Activated CD4-positive, alpha-beta memory T cell treated with anti-CD3 and anti-CD28 coated beads for 36 hours (primary cell): ENCODE results near the gene AGK. TPM values are rescaled to one million over a fixed set of nuclear protein-coding genes. Genes with fewer than 3 reads are reported as not detected.
"Not testable (repeated sequence)": the region's sequence is repeated elsewhere in the genome, so short reads cannot be mapped to it uniquely, and the experiment has no call there.

ENCODE experiments used
- CTCF ChIA-PET: fragments of 350-600 bp; sonication (Branson Sonifier 250); formaldehyde crosslinking; loops from one replicate; lab custom pipeline; 2021; ENCODE audit warnings: antibody characterized with exemption, inconsistent platforms; lab: Charles Lee
- POLR2A ChIA-PET: fragments of 350-600 bp; sonication (Branson Sonifier 250); formaldehyde crosslinking; loops from one replicate; lab custom pipeline; 2021; ENCODE audit warnings: antibody characterized with exemption; lab: Charles Lee
- DNase-seq: peaks from one replicate; pipeline ENCODE4 v3.0.0-alpha.2; 2020
- H3K27ac Mint-ChIP-seq: one replicate; pipeline ENCODE4 v1.8.0; 2021; ENCODE audit warnings: mixed read lengths
- H3K27me3 Mint-ChIP-seq: one replicate; pipeline ENCODE4 v1.8.0; 2021; ENCODE audit warnings: mixed read lengths
- H3K36me3 Mint-ChIP-seq: one replicate; pipeline ENCODE4 v1.8.0; 2021; ENCODE audit warnings: mixed read lengths
- H3K4me1 Mint-ChIP-seq: one replicate; pipeline ENCODE4 v1.8.0; 2021; ENCODE audit warnings: low read depth, mixed read lengths
- H3K4me3 Mint-ChIP-seq: one replicate; pipeline ENCODE4 v1.8.0; 2021; ENCODE audit warnings: mild to moderate bottlenecking, mixed read lengths
- H3K9me3 Mint-ChIP-seq: one replicate; pipeline ENCODE4 v1.8.0; 2021; ENCODE audit warnings: mixed read lengths
- intact Hi-C: fragments of 100-400 bp; cut with micrococcal nuclease; formaldehyde crosslinking; loops from one replicate; pipeline ENCODE4 v1.15.1; 2023
- total RNA-seq, 2 experiments: library from RNA; stranded (reverse); gene quantifications; one replicate each; pipeline ENCODE4 v1.2.3, GENCODE V29; 2021

Gene AGK
- total RNA-seq, 2 experiments from 2014 or later = 50.2 to 57.2 TPM

GRCh38 chr7:141636053-141636452, 84.8 kb downstream of the AGK start:
- ChIA-PET CTCF (no interaction called here), POLR2A (no interaction called here)
- H3K4me1 Mint-ChIP-seq = no peaks in the 10 kb centered on the region
- peaks cover 12% of the 10 kb centered on the region for H3K36me3 Mint-ChIP-seq
- no peaks in the 10 kb centered on the region for H3K27me3 Mint-ChIP-seq
- H3K27ac Mint-ChIP-seq = no peak overlapping the region
- DNase-seq = no peak
- no peak overlapping the region for H3K4me3 Mint-ChIP-seq
- H3K9me3 Mint-ChIP-seq = no peaks in the 10 kb centered on the region
- intact Hi-C loops = no loop called here

- Mint-ChIP-seq H3K36me3 (peaks cover 6% of the 10 kb centered on the region), H3K9me3 (no peaks in the 10 kb centered on the region), H3K27ac (no peak overlapping the region), H3K4me1 (no peaks in the 10 kb centered on the region), H3K27me3 (no peaks in the 10 kb centered on the region), H3K4me3 (no peak overlapping the region)
- DNase-seq = no peak
- intact Hi-C loops = no loop called here
- ChIA-PET POLR2A (no interaction called here), CTCF (no interaction called here)
Measured at GRCh38 chr7:141640239-141640840, 89.1 kb downstream of the AGK start.

- H3K36me3 Mint-ChIP-seq = peaks cover 6% of the 10 kb centered on the region
- ChIA-PET POLR2A (no interaction called here), CTCF (interaction anchor here (0.7 kb wide), 1 partner anchor 13 kb away, joined by 4 read pairs; no protein-coding TSS in a partner anchor)
- intact Hi-C loops = no loop called here
- no peaks in the 10 kb centered on the region for H3K27me3 Mint-ChIP-seq
- H3K4me1 Mint-ChIP-seq = no peaks in the 10 kb centered on the region
- no peaks in the 10 kb centered on the region for H3K9me3 Mint-ChIP-seq
- no peak overlapping the region for H3K4me3 Mint-ChIP-seq
- no peak overlapping the region for H3K27ac Mint-ChIP-seq
- no peak for DNase-seq
Measured at GRCh38 chr7:141641876-141642275, 90.7 kb downstream of the AGK start.

GRCh38 chr7:141645188-141645587, 94.0 kb downstream of the AGK start:
- intact Hi-C loops = no loop called here
- H3K27ac Mint-ChIP-seq = no peak overlapping the region
- no peaks in the 10 kb centered on the region for H3K9me3 Mint-ChIP-seq
- DNase-seq = no peak
- H3K36me3 Mint-ChIP-seq = peaks cover 6% of the 10 kb centered on the region
- no peaks in the 10 kb centered on the region for H3K27me3 Mint-ChIP-seq
- ChIA-PET POLR2A (no interaction called here), CTCF (no interaction called here)
- no peaks in the 10 kb centered on the region for H3K4me1 Mint-ChIP-seq
- no peak overlapping the region for H3K4me3 Mint-ChIP-seq

GRCh38 chr7:141646826-141647480, 95.7 kb downstream of the AGK start:
- Mint-ChIP-seq H3K27ac (no peak overlapping the region), H3K4me1 (no peaks in the 10 kb centered on the region), H3K4me3 (no peak overlapping the region), H3K9me3 (no peaks in the 10 kb centered on the region), H3K27me3 (no peaks in the 10 kb centered on the region), H3K36me3 (peaks cover 3% of the 10 kb centered on the region)
- POLR2A ChIA-PET = no interaction called here
- CTCF ChIA-PET = no interaction called here
- intact Hi-C loops = no loop called here
- DNase-seq = no peak

GRCh38 chr7:141647701-141648100, 96.5 kb downstream of the AGK start:
- DNase-seq, CTCF ChIA-PET, POLR2A ChIA-PET, H3K4me1 Mint-ChIP-seq, H3K27ac Mint-ChIP-seq, intact Hi-C loops, H3K36me3 Mint-ChIP-seq, H3K27me3 Mint-ChIP-seq, H3K9me3 Mint-ChIP-seq, H3K4me3 Mint-ChIP-seq: not testable (repeated sequence)

- POLR2A ChIA-PET = no interaction called here
- CTCF ChIA-PET = interaction anchor here (0.7 to 0.9 kb wide), 2 partner anchors 89 to 99 kb away, joined by 4 to 8 read pairs; partner anchors contain the start of gene SSBP1
- H3K4me3 Mint-ChIP-seq = no peak overlapping the region
- no peaks in the 10 kb centered on the region for H3K4me1 Mint-ChIP-seq
- H3K27me3 Mint-ChIP-seq = no peaks in the 10 kb centered on the region
- peak overlapping the region; percentile 13 for H3K27ac Mint-ChIP-seq
- no peaks in the 10 kb centered on the region for H3K36me3 Mint-ChIP-seq
- intact Hi-C loops = no loop called here
- DNase-seq = no peak
- no peaks in the 10 kb centered on the region for H3K9me3 Mint-ChIP-seq
Measured at GRCh38 chr7:141648276-141649114, 97.3 kb downstream of the AGK start.

GRCh38 chr7:141649137-141649864, 98.1 kb downstream of the AGK start:
- H3K27me3 Mint-ChIP-seq = no peaks in the 10 kb centered on the region
- H3K27ac Mint-ChIP-seq = no peak overlapping the region
- intact Hi-C loops = no loop called here
- POLR2A ChIA-PET = interaction anchor here (0.6 kb wide), 1 partner anchor 118 kb away, joined by 3 read pairs; no protein-coding TSS in a partner anchor
- H3K4me1 Mint-ChIP-seq = peaks cover under 1% of the 10 kb centered on the region
- H3K4me3 Mint-ChIP-seq = no peak overlapping the region
- CTCF ChIA-PET = interaction anchor here (0.7 to 1.1 kb wide), 4 partner anchors 52 to 138 kb away, joined by 3 to 8 read pairs (median 4); partner anchors contain the start of gene SSBP1
- no peaks in the 10 kb centered on the region for H3K36me3 Mint-ChIP-seq
- H3K9me3 Mint-ChIP-seq = no peaks in the 10 kb centered on the region
- no peak for DNase-seq

- no peaks in the 10 kb centered on the region for H3K27me3 Mint-ChIP-seq
- H3K9me3 Mint-ChIP-seq = no peaks in the 10 kb centered on the region
- intact Hi-C loops = loop anchor here (5.0 to 10.0 kb wide), 3 partner anchors 103 to 578 kb away; partner anchors contain the start of genes TAS2R38 and TMEM178B
- POLR2A ChIA-PET = interaction anchor here (0.6 kb wide), 2 partner anchors 101 to 119 kb away, joined by 3 read pairs; no protein-coding TSS in a partner anchor
- H3K27ac Mint-ChIP-seq = no peak overlapping the region
- CTCF ChIA-PET = interaction anchor here (0.6 to 1.1 kb wide), 3 partner anchors 51 to 355 kb away, joined by 3 read pairs; no protein-coding TSS in a partner anchor
- no peak overlapping the region for H3K4me3 Mint-ChIP-seq
- H3K4me1 Mint-ChIP-seq = peaks cover 4% of the 10 kb centered on the region
- H3K36me3 Mint-ChIP-seq = no peaks in the 10 kb centered on the region
- peak; percentile 45 for DNase-seq
Measured at GRCh38 chr7:141649865-141650634, 98.8 kb downstream of the AGK start.

- intact Hi-C loops = loop anchor here (5.0 to 10.0 kb wide), 3 partner anchors 104 to 579 kb away; partner anchors contain the start of genes TAS2R38 and TMEM178B
- ChIA-PET CTCF (interaction anchor here (0.6 to 1.6 kb wide), 2 partner anchors 9 to 86 kb away, joined by 3 to 9 read pairs; partner anchors contain the start of gene SSBP1), POLR2A (no interaction called here)
- no peaks in the 10 kb centered on the region for H3K9me3 Mint-ChIP-seq
- H3K36me3 Mint-ChIP-seq = peaks cover 5% of the 10 kb centered on the region
- no peak overlapping the region for H3K27ac Mint-ChIP-seq
- no peaks in the 10 kb centered on the region for H3K27me3 Mint-ChIP-seq
- DNase-seq = no peak
- no peak overlapping the region for H3K4me3 Mint-ChIP-seq
- H3K4me1 Mint-ChIP-seq = peaks cover 4% of the 10 kb centered on the region
Measured at GRCh38 chr7:141651417-141651816, 100.2 kb downstream of the AGK start.

- CTCF ChIA-PET = interaction anchor here (1.2 to 1.6 kb wide), 2 partner anchors 85 to 119 kb away, joined by 4 to 9 read pairs; partner anchors contain the start of gene SSBP1
- H3K9me3 Mint-ChIP-seq = no peaks in the 10 kb centered on the region
Measured at GRCh38 chr7:141652691-141653090, 101.5 kb downstream of the AGK start.

More at GRCh38 chr7:141652691-141653090, 101.5 kb downstream of the AGK start:
- Mint-ChIP-seq H3K36me3 (peaks cover 5% of the 10 kb centered on the region), H3K4me1 (peaks cover 4% of the 10 kb centered on the region), H3K27ac (no peak overlapping the region), H3K4me3 (no peak overlapping the region), H3K27me3 (no peaks in the 10 kb centered on the region)
- POLR2A ChIA-PET = no interaction called here
- intact Hi-C loops = loop anchor here (5.0 to 10.0 kb wide), 3 partner anchors 105 to 580 kb away; partner anchors contain the start of genes TAS2R38 and TMEM178B
- DNase-seq = no peak
